Measurements from ENCODE around the gene RNF152. TPM values are rescaled to one million over a fixed set of nuclear protein-coding genes. Genes with fewer than 3 reads are reported as not detected.

RNF152 gene
- total RNA-seq, result 7.5 and 8.4 TPM in 2 replicates
- long read RNA-seq, partial matches to known transcripts, result 0 of 1 reads
- long read RNA-seq, other reads (novel, unspliced or antisense), result 1 of 1 reads

GRCh38 chr18:61892683-61893308, at the start of gene RNF152:
RNF152 (minus strand) TSS chr18:61893007; CDS start chr18:61816463, 76,544 bp downstream.
- peaks cover 23% of the 10 kb centered on the region for H3K27me3 Mint-ChIP-seq (ENCODE audit: low read depth)
- peak within 1 kb of the TSS; percentile 50 for H3K27ac Mint-ChIP-seq (ENCODE audit: unreplicated experiment)
- H3K4me1 Mint-ChIP-seq, result peaks cover 21% of the 10 kb centered on the region
- peaks cover 2% of the 10 kb centered on the region for H3K36me3 Mint-ChIP-seq (ENCODE audit: low read depth)
- peak; percentile 12 for DNase-seq (ENCODE audit: low read depth, low spot score)
- no peak for TF ChIP-seq CTCF (conservative IDR thresholded peaks at IDR 0.05)
- H3K4me3 Mint-ChIP-seq, result peak within 1 kb of the TSS; percentile 97
- no peaks in the 10 kb centered on the region for H3K9me3 Mint-ChIP-seq

GRCh38 chr18:61941948-61942471, 49.2 kb upstream of the RNF152 start:
- Mint-ChIP-seq H3K27ac (ENCODE audit: unreplicated experiment) (peak overlapping the region; percentile 0), H3K27me3 (ENCODE audit: low read depth) (no peaks in the 10 kb centered on the region), H3K9me3 (peaks cover 6% of the 10 kb centered on the region), H3K4me3 (no peak overlapping the region), H3K4me1 (peaks cover 14% of the 10 kb centered on the region), H3K36me3 (ENCODE audit: low read depth) (no peaks in the 10 kb centered on the region)
- no peak for DNase-seq (ENCODE audit: low read depth, low spot score)
- no peak for TF ChIP-seq CTCF (conservative IDR thresholded peaks at IDR 0.05)

- DNase-seq (ENCODE audit: low read depth, low spot score), result no peak
- Mint-ChIP-seq H3K36me3 (ENCODE audit: low read depth) (no peaks in the 10 kb centered on the region), H3K27me3 (ENCODE audit: low read depth) (no peaks in the 10 kb centered on the region)
Observed at GRCh38 chr18:61939046-61939674, 46.4 kb upstream of the RNF152 start.

GRCh38 chr18:61935362-61935761, 42.6 kb upstream of the RNF152 start:
- Mint-ChIP-seq H3K4me1 (no peaks in the 10 kb centered on the region), H3K27me3 (ENCODE audit: low read depth) (no peaks in the 10 kb centered on the region), H3K4me3 (no peak overlapping the region), H3K9me3 (peaks cover 2% of the 10 kb centered on the region), H3K27ac (ENCODE audit: unreplicated experiment) (no peak overlapping the region), H3K36me3 (ENCODE audit: low read depth) (no peaks in the 10 kb centered on the region)
- no peak for TF ChIP-seq CTCF (conservative IDR thresholded peaks at IDR 0.05)
- no peak for DNase-seq (ENCODE audit: low read depth, low spot score)

More at GRCh38 chr18:61939046-61939674, 46.4 kb upstream of the RNF152 start:
- no peak overlapping the region for H3K27ac Mint-ChIP-seq (ENCODE audit: unreplicated experiment)
- H3K9me3 Mint-ChIP-seq, result peaks cover 3% of the 10 kb centered on the region
- H3K4me3 Mint-ChIP-seq, result no peak overlapping the region
- TF ChIP-seq CTCF (conservative IDR thresholded peaks at IDR 0.05), result no peak
- peaks cover 6% of the 10 kb centered on the region for H3K4me1 Mint-ChIP-seq

- no peak overlapping the region for H3K27ac Mint-ChIP-seq (ENCODE audit: unreplicated experiment)
- H3K4me3 Mint-ChIP-seq, result no peak overlapping the region
- peaks cover 7% of the 10 kb centered on the region for H3K9me3 Mint-ChIP-seq
- no peak for TF ChIP-seq CTCF (conservative IDR thresholded peaks at IDR 0.05)
- H3K27me3 Mint-ChIP-seq (ENCODE audit: low read depth), result no peaks in the 10 kb centered on the region
- DNase-seq (ENCODE audit: low read depth, low spot score), result no peak
- H3K4me1 Mint-ChIP-seq, result no peaks in the 10 kb centered on the region
- no peaks in the 10 kb centered on the region for H3K36me3 Mint-ChIP-seq (ENCODE audit: low read depth)
Observed at GRCh38 chr18:61931654-61932379, 39.0 kb upstream of the RNF152 start.

Measured in neural crest cell (in vitro differentiated cells).